ENCODE results near the gene IL15RA.

The IL15RA gene

GRCh38 chr10:5960070-5960972 is 17.0 kb downstream of the IL15RA start:
- Histone ChIP-seq H3K9me3 (ENCODE audit: control insufficient read depth, low read length) (no peaks in the 10 kb centered on the region), H3K4me3 (ENCODE audit: extremely low read depth, insufficient read depth, low read length, poor library complexity, severe bottlenecking) (no peak overlapping the region), H3K27ac (ENCODE audit: low read depth, low read length, severe bottlenecking) (no peak overlapping the region), H3K36me3 (ENCODE audit: control insufficient read depth, insufficient read depth, low read length) (no peaks in the 10 kb centered on the region), H3K4me1 (ENCODE audit: control insufficient read depth, insufficient read depth, low read length, poor library complexity, severe bottlenecking) (peaks cover 6% of the 10 kb centered on the region)
- WGBS, 2 experiments (ENCODE audit: insufficient coverage in 2 of 2) = 87 to 94% methylated on average over 15 of the region's 18 CpGs

GRCh38 chr10:5959581-5960069 is 17.7 kb downstream of the IL15RA start:
- H3K9me3 ChIP-seq (ENCODE audit: control insufficient read depth, low read length) = no peaks in the 10 kb centered on the region
- no peak overlapping the region for H3K4me3 ChIP-seq (ENCODE audit: extremely low read depth, insufficient read depth, low read length, poor library complexity, severe bottlenecking)
- H3K36me3 ChIP-seq (ENCODE audit: control insufficient read depth, insufficient read depth, low read length) = no peaks in the 10 kb centered on the region
- 97% methylated on average over 9 to 10 of the region's 10 CpGs for WGBS, 2 experiments (ENCODE audit: insufficient coverage in 2 of 2)
- H3K27ac ChIP-seq (ENCODE audit: low read depth, low read length, severe bottlenecking) = no peak overlapping the region
- peaks cover 6% of the 10 kb centered on the region for H3K4me1 ChIP-seq (ENCODE audit: control insufficient read depth, insufficient read depth, low read length, poor library complexity, severe bottlenecking)

DNA sequence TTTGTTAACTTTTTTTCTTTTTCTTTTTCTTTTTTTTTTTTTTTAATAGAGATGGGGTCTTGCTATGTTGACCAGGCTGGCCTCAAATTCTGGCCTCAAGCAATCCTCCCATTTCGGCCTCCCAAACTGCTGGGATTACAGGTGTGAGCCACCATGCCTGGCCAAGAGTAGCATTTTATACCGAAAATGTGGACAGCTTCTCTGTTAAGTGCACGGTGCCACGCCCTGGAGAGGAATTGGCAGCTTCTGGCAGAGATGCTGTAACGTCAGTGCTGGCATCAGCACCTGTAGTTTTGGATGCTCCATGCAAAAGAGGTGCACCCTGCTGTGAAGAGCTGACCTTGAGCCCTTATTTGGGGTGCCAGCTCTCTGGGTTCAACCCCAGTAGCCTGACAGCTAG is 18.2 kb downstream of the IL15RA start:
- Histone ChIP-seq H3K4me3 (ENCODE audit: extremely low read depth, insufficient read depth, low read length, poor library complexity, severe bottlenecking) (no peak overlapping the region), H3K27ac (ENCODE audit: low read depth, low read length, severe bottlenecking) (no peak overlapping the region), H3K36me3 (ENCODE audit: control insufficient read depth, insufficient read depth, low read length) (no peaks in the 10 kb centered on the region), H3K9me3 (ENCODE audit: control insufficient read depth, low read length) (no peaks in the 10 kb centered on the region), H3K4me1 (ENCODE audit: control insufficient read depth, insufficient read depth, low read length, poor library complexity, severe bottlenecking) (peaks cover 6% of the 10 kb centered on the region)
- 94% methylated on average over 5 of the region's 5 CpGs for WGBS, 2 experiments (ENCODE audit: insufficient coverage in 2 of 2)

DNA sequence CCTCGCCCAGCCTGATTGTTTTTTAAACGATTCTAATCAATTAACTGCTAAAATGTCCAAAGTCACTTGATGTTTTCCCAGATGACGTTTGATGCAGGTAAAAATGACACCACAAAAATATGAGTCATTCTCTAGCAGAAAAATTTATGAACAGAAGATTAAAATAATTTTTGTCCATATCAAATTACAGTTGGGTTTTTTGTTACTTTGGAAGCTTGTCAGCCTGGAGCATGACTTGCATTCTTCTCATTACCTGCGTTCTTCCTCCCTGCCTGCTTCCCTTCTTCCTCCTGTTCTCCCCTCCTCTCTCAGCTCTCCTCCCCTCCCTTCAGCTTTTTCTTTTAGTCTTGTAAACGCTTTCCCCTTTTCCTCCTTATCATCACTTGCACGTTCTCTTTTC is 18.7 kb downstream of the IL15RA start:
- Histone ChIP-seq H3K36me3 (ENCODE audit: control insufficient read depth, insufficient read depth, low read length) (no peaks in the 10 kb centered on the region), H3K9me3 (ENCODE audit: control insufficient read depth, low read length) (no peaks in the 10 kb centered on the region), H3K27ac (ENCODE audit: low read depth, low read length, severe bottlenecking) (no peak overlapping the region), H3K4me1 (ENCODE audit: control insufficient read depth, insufficient read depth, low read length, poor library complexity, severe bottlenecking) (peaks cover 6% of the 10 kb centered on the region), H3K4me3 (ENCODE audit: extremely low read depth, insufficient read depth, low read length, poor library complexity, severe bottlenecking) (no peak overlapping the region)
- 70 to 78% methylated on average over 3 of the region's 6 CpGs for WGBS, 2 experiments (ENCODE audit: insufficient coverage in 2 of 2)

- peaks cover 6% of the 10 kb centered on the region for H3K4me1 ChIP-seq (ENCODE audit: control insufficient read depth, insufficient read depth, low read length, poor library complexity, severe bottlenecking)
- 86 to 100% methylated on average over 1 of the region's 2 CpGs for WGBS, 2 experiments (ENCODE audit: insufficient coverage in 2 of 2)
- H3K9me3 ChIP-seq (ENCODE audit: control insufficient read depth, low read length) = no peaks in the 10 kb centered on the region
- no peak overlapping the region for H3K27ac ChIP-seq (ENCODE audit: low read depth, low read length, severe bottlenecking)
- no peaks in the 10 kb centered on the region for H3K36me3 ChIP-seq (ENCODE audit: control insufficient read depth, insufficient read depth, low read length)
- H3K4me3 ChIP-seq (ENCODE audit: extremely low read depth, insufficient read depth, low read length, poor library complexity, severe bottlenecking) = no peak overlapping the region
Measured at GRCh38 chr10:5958077-5958476, 19.3 kb downstream of the IL15RA start.

- no peaks in the 10 kb centered on the region for H3K36me3 ChIP-seq (ENCODE audit: control insufficient read depth, insufficient read depth, low read length)
- H3K4me1 ChIP-seq (ENCODE audit: control insufficient read depth, insufficient read depth, low read length, poor library complexity, severe bottlenecking) = peaks cover 6% of the 10 kb centered on the region
- WGBS, 2 experiments (ENCODE audit: insufficient coverage in 2 of 2) = 91 to 92% methylated on average over 14 to 15 of the region's 17 CpGs
Measured at GRCh38 chr10:5956146-5956936, 21.0 kb downstream of the IL15RA start.

GRCh38 chr10:5953676-5954075 is 23.7 kb downstream of the IL15RA start:
- Histone ChIP-seq H3K4me3 (ENCODE audit: extremely low read depth, insufficient read depth, low read length, poor library complexity, severe bottlenecking) (no peak overlapping the region), H3K9me3 (ENCODE audit: control insufficient read depth, low read length) (no peaks in the 10 kb centered on the region), H3K36me3 (ENCODE audit: control insufficient read depth, insufficient read depth, low read length) (no peaks in the 10 kb centered on the region), H3K4me1 (ENCODE audit: control insufficient read depth, insufficient read depth, low read length, poor library complexity, severe bottlenecking) (no peaks in the 10 kb centered on the region), H3K27ac (ENCODE audit: low read depth, low read length, severe bottlenecking) (no peak overlapping the region)
- WGBS, 2 experiments (ENCODE audit: insufficient coverage in 2 of 2) = 74 to 86% methylated on average over 3 to 5 of the region's 5 CpGs

More at GRCh38 chr10:5956146-5956936, 21.0 kb downstream of the IL15RA start:
- no peaks in the 10 kb centered on the region for H3K9me3 ChIP-seq (ENCODE audit: control insufficient read depth, low read length)
- H3K27ac ChIP-seq (ENCODE audit: low read depth, low read length, severe bottlenecking) = no peak overlapping the region
- no peak overlapping the region for H3K4me3 ChIP-seq (ENCODE audit: extremely low read depth, insufficient read depth, low read length, poor library complexity, severe bottlenecking)

- Histone ChIP-seq H3K36me3 (ENCODE audit: control insufficient read depth, insufficient read depth, low read length) (no peaks in the 10 kb centered on the region), H3K4me3 (ENCODE audit: extremely low read depth, insufficient read depth, low read length, poor library complexity, severe bottlenecking) (no peak overlapping the region), H3K9me3 (ENCODE audit: control insufficient read depth, low read length) (no peaks in the 10 kb centered on the region), H3K4me1 (ENCODE audit: control insufficient read depth, insufficient read depth, low read length, poor library complexity, severe bottlenecking) (no peaks in the 10 kb centered on the region), H3K27ac (ENCODE audit: low read depth, low read length, severe bottlenecking) (no peak overlapping the region)
- WGBS, 2 experiments (ENCODE audit: insufficient coverage in 2 of 2) = 78 to 79% methylated on average over 17 to 19 of the region's 20 CpGs
Measured at GRCh38 chr10:5952731-5953385, 24.5 kb downstream of the IL15RA start.

GRCh38 chr10:5951721-5952407 is 25.5 kb downstream of the IL15RA start:
- 91 to 96% methylated on average over 4 to 5 of the region's 6 CpGs for WGBS, 2 experiments (ENCODE audit: insufficient coverage in 2 of 2)
- Histone ChIP-seq H3K4me3 (ENCODE audit: extremely low read depth, insufficient read depth, low read length, poor library complexity, severe bottlenecking) (no peak overlapping the region), H3K9me3 (ENCODE audit: control insufficient read depth, low read length) (no peaks in the 10 kb centered on the region), H3K27ac (ENCODE audit: low read depth, low read length, severe bottlenecking) (no peak overlapping the region), H3K36me3 (ENCODE audit: control insufficient read depth, insufficient read depth, low read length) (no peaks in the 10 kb centered on the region), H3K4me1 (ENCODE audit: control insufficient read depth, insufficient read depth, low read length, poor library complexity, severe bottlenecking) (peaks cover 3% of the 10 kb centered on the region)

- WGBS, 2 experiments (ENCODE audit: insufficient coverage in 2 of 2) = 47 to 84% methylated on average over 3 to 6 of the region's 7 CpGs
Measured at GRCh38 chr10:5951167-5951711, 26.1 kb downstream of the IL15RA start.

More at GRCh38 chr10:5951167-5951711, 26.1 kb downstream of the IL15RA start:
- no peaks in the 10 kb centered on the region for H3K36me3 ChIP-seq (ENCODE audit: control insufficient read depth, insufficient read depth, low read length)
- no peaks in the 10 kb centered on the region for H3K9me3 ChIP-seq (ENCODE audit: control insufficient read depth, low read length)
- peaks cover 3% of the 10 kb centered on the region for H3K4me1 ChIP-seq (ENCODE audit: control insufficient read depth, insufficient read depth, low read length, poor library complexity, severe bottlenecking)
- no peak overlapping the region for H3K27ac ChIP-seq (ENCODE audit: low read depth, low read length, severe bottlenecking)
- no peak overlapping the region for H3K4me3 ChIP-seq (ENCODE audit: extremely low read depth, insufficient read depth, low read length, poor library complexity, severe bottlenecking)
